Keratinocyte (primary cell): ENCODE data around the gene TMEM238. TPM values are rescaled to one million over a fixed set of nuclear protein-coding genes. Genes with fewer than 3 reads are reported as not detected.

ENCODE experiments used
- DNase-seq: peaks from one replicate; pipeline ENCODE4 v3.0.0-alpha.2; 2011; ENCODE audit warnings: low read depth, missing footprints, low spot score
- FAIRE-seq: peaks from 2 replicates; lab custom pipeline; 2011; peaks lifted over from hg19 to GRCh38; lab: Jason Lieb, UNC
- H2AFZ ChIP-seq: 2 replicates; pipeline ENCODE4 v1.6.0; 2012; ENCODE audit warnings: low read length, control low read depth, inconsistent platforms; ENCODE audit not compliant: control insufficient read depth
- H3K27ac ChIP-seq: 2 replicates; pipeline ENCODE4 v1.5.1; 2011; ENCODE audit warnings: low read length; ENCODE audit not compliant: control insufficient read depth, insufficient read depth
- H3K27me3 ChIP-seq: 3 replicates; pipeline ENCODE4 v1.6.0; 2011; ENCODE audit warnings: low read length; ENCODE audit not compliant: control insufficient read depth, insufficient read depth; ENCODE audit errors: extremely low read depth
- H3K36me3 ChIP-seq, 2 experiments: 2 replicates in 1 of 2; 3 replicates in 1 of 2; pipeline ENCODE4 v1.5.1; 2011; ENCODE audit warnings: low read length in 2 of 2, mild to moderate bottlenecking in 1 of 2; ENCODE audit not compliant: control insufficient read depth in 2 of 2, insufficient read depth in 2 of 2; ENCODE audit errors: extremely low read depth in 1 of 2
- H3K4me1 ChIP-seq: 3 replicates; pipeline ENCODE4 v1.5.1; 2011; ENCODE audit warnings: low read length; ENCODE audit not compliant: control insufficient read depth, insufficient read depth; ENCODE audit errors: extremely low read depth
- H3K4me2 ChIP-seq: 3 replicates; pipeline ENCODE4 v1.6.0; 2011; ENCODE audit warnings: low read depth, low read length; ENCODE audit not compliant: control insufficient read depth, insufficient read depth; ENCODE audit errors: extremely low read depth
- H3K4me3 ChIP-seq, 3 experiments: fragments of 200-600 bp in 1 of 3; sonication (generic) in 1 of 3; 2 replicates in 2 of 3; 3 replicates in 1 of 3; pipeline ENCODE4 v1.5.1; 2011 to 2016; ENCODE audit warnings: low read length in 3 of 3, mild to moderate bottlenecking in 3 of 3, control low read depth in 2 of 3, inconsistent platforms in 1 of 3, low read depth in 1 of 3, mixed read lengths in 1 of 3, mixed run types in 1 of 3, moderate library complexity in 1 of 3; ENCODE audit not compliant: control insufficient read depth in 2 of 3, insufficient read depth in 2 of 3; ENCODE audit errors: extremely low read depth in 1 of 3
- H3K79me2 ChIP-seq: 2 replicates; pipeline ENCODE4 v1.6.0; 2012; ENCODE audit warnings: low read length; ENCODE audit not compliant: control insufficient read depth, insufficient read depth
- H3K9ac ChIP-seq: 3 replicates; pipeline ENCODE4 v1.6.0; 2011; ENCODE audit warnings: low read length; ENCODE audit not compliant: control insufficient read depth, insufficient read depth; ENCODE audit errors: extremely low read depth
- H3K9me1 ChIP-seq: 3 replicates; pipeline ENCODE4 v1.6.0; 2011; ENCODE audit warnings: low read length; ENCODE audit not compliant: control insufficient read depth, insufficient read depth; ENCODE audit errors: extremely low read depth
- H3K9me3 ChIP-seq: 2 replicates; pipeline ENCODE4 v1.5.1; 2012; ENCODE audit warnings: low read depth, low read length; ENCODE audit not compliant: control insufficient read depth
- H4K20me1 ChIP-seq: 3 replicates; pipeline ENCODE4 v1.6.0; 2011; ENCODE audit warnings: low read length; ENCODE audit not compliant: control insufficient read depth, insufficient read depth; ENCODE audit errors: extremely low read depth
- CTCF ChIP-seq, 3 experiments: IDR thresholded peaks in 1 of 3; conservative IDR thresholded peaks in 1 of 3; optimal IDR thresholded peaks in 1 of 3; 2 replicates in 2 of 3; 3 replicates in 1 of 3; pipeline versions ENCODE3 to v1.5.1; 2011; ENCODE audit warnings: low read length in 3 of 3, mild to moderate bottlenecking in 3 of 3, moderate library complexity in 2 of 3, control low read depth in 1 of 3, inconsistent platforms in 1 of 3; ENCODE audit not compliant: insufficient read depth in 2 of 3; ENCODE audit errors: extremely low read depth in 1 of 3
- EZH2 ChIP-seq: IDR thresholded peaks from one replicate; pipeline ENCODE4 v1.6.1; 2012; ENCODE audit warnings: inconsistent platforms, mild to moderate bottlenecking, low read length, moderate library complexity
- dilution Hi-C: fragments of 300-500 bp; cut with MboI; formaldehyde crosslinking; loops from one replicate; pipeline ENCODE4 v1.7.0; 2020; ENCODE audit warnings: low sequenced_read_pairs; ENCODE audit not compliant: extremely low pct_ligation_motif_present
- polyA plus RNA-seq, 5 experiments: library from polyadenylated mRNA; depleted of rRNA in 3 of 5; stranded (reverse) in 3 of 5; stranded (forward) in 1 of 5; unstranded in 1 of 5; fragments of >200 nt; gene quantifications; 1 replicate in 1 of 5; 2 replicates in 3 of 5; 3 replicates in 1 of 5; pipeline versions ENCODE4 v1.2.1 to v1.2.3, GENCODE V29; 2011 to 2012; ENCODE audit warnings: missing spikeins in 2 of 5, low read depth in 1 of 5, low replicate concordance in 1 of 5

TMEM238 gene
- polyA plus RNA-seq, 1 donor (not counting 4 experiments of a cell fraction or from before 2014, with no cell fraction given) = 0.24 TPM

- H3K4me1 ChIP-seq = peaks cover 21% of the 10 kb centered on the region
- peaks cover 29 to 35% of the 10 kb centered on the region in 2 experiments for H3K36me3 ChIP-seq
- H4K20me1 ChIP-seq = peaks cover 44% of the 10 kb centered on the region
- no peak overlapping the region for H3K27ac ChIP-seq
- peaks cover 38% of the 10 kb centered on the region for H3K79me2 ChIP-seq
- H3K9ac ChIP-seq = no peak overlapping the region
- no peak for FAIRE-seq
- H3K9me1 ChIP-seq = peaks cover 12% of the 10 kb centered on the region
- no peak for DNase-seq
- no peak overlapping the region for H3K4me2 ChIP-seq
- no peak for TF ChIP-seq EZH2
- no peak for TF ChIP-seq CTCF (optimal IDR thresholded peaks at IDR 0.05 in 1 of 3, IDR thresholded peaks at IDR 0.05 in 1 of 3, conservative IDR thresholded peaks at IDR 0.05 in 1 of 3; ENCODE audit: extremely low read depth in 1 of 3, insufficient read depth in 2 of 3, low read length in 3 of 3)
- no peaks in the 10 kb centered on the region for H3K9me3 ChIP-seq
- no peaks in the 10 kb centered on the region for H3K27me3 ChIP-seq
- H2AFZ ChIP-seq = no peak overlapping the region
- no peak overlapping the region for H3K4me3 ChIP-seq
- dilution Hi-C loops = no loop called here
These were observed 7.1 kb upstream of the TMEM238 start for GRCh38 chr19:55391191-55391670.

- DNase-seq (no peak), FAIRE-seq (no peak)
- peaks cover 43% of the 10 kb centered on the region for H3K79me2 ChIP-seq
- H3K9me3 ChIP-seq = no peaks in the 10 kb centered on the region
- H3K4me2 ChIP-seq = no peak overlapping the region
- H2AFZ ChIP-seq = no peak overlapping the region
- peaks cover 44% of the 10 kb centered on the region for H4K20me1 ChIP-seq
- dilution Hi-C loops = no loop called here
- no peak overlapping the region for H3K9ac ChIP-seq
- no peak overlapping the region for H3K4me3 ChIP-seq
- H3K4me1 ChIP-seq = peaks cover 21% of the 10 kb centered on the region
- H3K36me3 ChIP-seq = peaks cover 31 to 35% of the 10 kb centered on the region in 2 experiments
- peaks cover 12% of the 10 kb centered on the region for H3K9me1 ChIP-seq
- TF ChIP-seq EZH2 (no peak), CTCF (optimal IDR thresholded peaks at IDR 0.05 in 1 of 3, IDR thresholded peaks at IDR 0.05 in 1 of 3, conservative IDR thresholded peaks at IDR 0.05 in 1 of 3; ENCODE audit: extremely low read depth in 1 of 3, insufficient read depth in 2 of 3, low read length in 3 of 3) (no peak)
- no peak overlapping the region for H3K27ac ChIP-seq
- H3K27me3 ChIP-seq = no peaks in the 10 kb centered on the region
These were observed 6.4 kb upstream of the TMEM238 start for GRCh38 chr19:55390461-55390880.
